PC-9 (cell line): ENCODE data around the gene PTCD1. TPM values are rescaled to one million over a fixed set of nuclear protein-coding genes. Genes with fewer than 3 reads are reported as not detected.
A peak's percentile ranks its signal among the peaks of the same experiment; 100 is the strongest.
"Not testable (repeated sequence)": the region's sequence is repeated elsewhere in the genome, so short reads cannot be mapped to it uniquely, and the experiment has no call there.

Source experiments
- BruUV-seq: library from RNA; stranded (reverse); fragments of 400-500 nt; replicated peaks from 2 replicates; lab custom pipeline; 2021; lab: Mats Ljungman, UMichigan
- CTCF ChIA-PET: fragments of 300-600 bp; sonication (Branson Sonifier 250); formaldehyde crosslinking; loops from one replicate; lab custom pipeline; 2022; ENCODE audit warnings: antibody characterized with exemption; lab: Charles Lee
- POLR2A ChIA-PET: fragments of 300-600 bp; sonication (Branson Sonifier 250); formaldehyde crosslinking; loops from one replicate; lab custom pipeline; 2022; ENCODE audit warnings: antibody characterized with exemption; ENCODE audit not compliant: unreplicated experiment; lab: Charles Lee
- DNase-seq, 2 experiments: peaks; one replicate each; pipeline versions ENCODE4 v3.0.0 to v3.0.0-alpha.2; 2015 to 2022; ENCODE audit warnings: mixed read lengths in 1 of 2
- H2AFZ ChIP-seq: fragments of 200-600 bp; sonication (generic); 2 replicates; pipeline ENCODE4 v1.8.1; 2017; ENCODE audit warnings: antibody characterized with exemption
- H3F3A ChIP-seq: fragments of 200-600 bp; sonication (generic); 2 replicates; pipeline ENCODE4 v1.8.1; 2017; ENCODE audit warnings: antibody characterized with exemption, mild to moderate bottlenecking, low read depth; ENCODE audit not compliant: insufficient read depth
- H3K27ac ChIP-seq: fragments of 200-600 bp; sonication (generic); 2 replicates; pipeline ENCODE4 v1.6.1; 2016; ENCODE audit warnings: mixed run types
- H3K27me3 ChIP-seq: fragments of 200-600 bp; sonication (generic); 2 replicates; pipeline ENCODE4 v1.6.1; 2016; ENCODE audit warnings: low read depth, mixed run types; ENCODE audit not compliant: insufficient read depth
- H3K36me3 ChIP-seq: fragments of 200-600 bp; sonication (generic); 2 replicates; pipeline ENCODE4 v1.6.1; 2016; ENCODE audit warnings: low read depth, mixed run types
- H3K4me1 ChIP-seq: fragments of 200-600 bp; sonication (generic); replicated peaks from 2 replicates; pipeline ENCODE4 v1.6.1; 2016; ENCODE audit warnings: mixed run types; ENCODE audit not compliant: insufficient read depth
- H3K4me2 ChIP-seq: fragments of 200-600 bp; sonication (generic); 2 replicates; pipeline ENCODE4 v1.6.1; 2017; ENCODE audit warnings: mixed run types
- H3K4me3 ChIP-seq: fragments of 200-600 bp; sonication (generic); 2 replicates; pipeline ENCODE4 v1.6.1; 2016; ENCODE audit warnings: mixed run types
- H3K79me2 ChIP-seq: fragments of 200-600 bp; sonication (generic); 2 replicates; pipeline ENCODE4 v1.6.1; 2017; ENCODE audit warnings: low read depth, mixed run types
- H3K9me2 ChIP-seq: fragments of 200-600 bp; sonication (generic); 2 replicates; pipeline ENCODE4 v1.8.1; 2017; ENCODE audit warnings: mild to moderate bottlenecking; ENCODE audit not compliant: insufficient read depth
- H3K9me3 ChIP-seq: fragments of 200-600 bp; sonication (generic); 2 replicates; pipeline ENCODE4 v1.8.1; 2016; ENCODE audit warnings: low read depth; ENCODE audit not compliant: insufficient read depth
- H4K20me1 ChIP-seq: fragments of 200-600 bp; sonication (generic); 2 replicates; pipeline ENCODE4 v1.8.1; 2017; ENCODE audit not compliant: insufficient read depth
- EZH2 ChIP-seq: fragments of 200-600 bp; sonication (generic); IDR thresholded peaks from 2 replicates; pipeline ENCODE4 v1.8.0; 2017; ENCODE audit warnings: antibody characterized with exemption, low read depth
- intact Hi-C: fragments of 100-400 bp; cut with micrococcal nuclease; formaldehyde crosslinking; loops from one replicate; pipeline ENCODE4 v1.10.0; 2022; ENCODE audit not compliant: unreplicated experiment
- total RNA-seq: library from RNA; stranded (reverse); gene quantifications from 2 replicates; pipeline ENCODE4 v1.2.3, GENCODE V29; 2021
- TF ChIP-seq, protein P1 (sequence below): fragments of 200-600 bp; sonication (generic); conservative IDR thresholded peaks from 2 replicates; pipeline ENCODE4 v1.6.1; 2017; ENCODE audit warnings: mixed run types, antibody characterized with exemption, mild to moderate bottlenecking, moderate library complexity

PTCD1 gene
- total RNA-seq, 1 experiment from 2014 or later, result 8.0 TPM

GRCh38 chr7:99415513-99416127 lies 23.0 kb downstream of the PTCD1 start:
- H3K27me3 ChIP-seq, H3K4me3 ChIP-seq, H3K9me2 ChIP-seq, H3K4me2 ChIP-seq, POLR2A ChIA-PET, H3K4me1 ChIP-seq, H3K27ac ChIP-seq, intact Hi-C loops, H3K9me3 ChIP-seq, H2AFZ ChIP-seq: not testable (repeated sequence)
- Histone ChIP-seq H3K79me2 (peaks cover 17% of the 10 kb centered on the region), H3K36me3 (peaks cover 36% of the 10 kb centered on the region), H4K20me1 (peaks cover 23% of the 10 kb centered on the region), H3F3A (peaks cover 29% of the 10 kb centered on the region; the same call in 1 of the 2 replicates)
- peak in 1 of 2 experiments; percentile 56 for DNase-seq
- TF ChIP-seq, protein P1, sequence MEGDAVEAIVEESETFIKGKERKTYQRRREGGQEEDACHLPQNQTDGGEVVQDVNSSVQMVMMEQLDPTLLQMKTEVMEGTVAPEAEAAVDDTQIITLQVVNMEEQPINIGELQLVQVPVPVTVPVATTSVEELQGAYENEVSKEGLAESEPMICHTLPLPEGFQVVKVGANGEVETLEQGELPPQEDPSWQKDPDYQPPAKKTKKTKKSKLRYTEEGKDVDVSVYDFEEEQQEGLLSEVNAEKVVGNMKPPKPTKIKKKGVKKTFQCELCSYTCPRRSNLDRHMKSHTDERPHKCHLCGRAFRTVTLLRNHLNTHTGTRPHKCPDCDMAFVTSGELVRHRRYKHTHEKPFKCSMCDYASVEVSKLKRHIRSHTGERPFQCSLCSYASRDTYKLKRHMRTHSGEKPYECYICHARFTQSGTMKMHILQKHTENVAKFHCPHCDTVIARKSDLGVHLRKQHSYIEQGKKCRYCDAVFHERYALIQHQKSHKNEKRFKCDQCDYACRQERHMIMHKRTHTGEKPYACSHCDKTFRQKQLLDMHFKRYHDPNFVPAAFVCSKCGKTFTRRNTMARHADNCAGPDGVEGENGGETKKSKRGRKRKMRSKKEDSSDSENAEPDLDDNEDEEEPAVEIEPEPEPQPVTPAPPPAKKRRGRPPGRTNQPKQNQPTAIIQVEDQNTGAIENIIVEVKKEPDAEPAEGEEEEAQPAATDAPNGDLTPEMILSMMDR, result peak; percentile 72
- BruUV-seq, result TSS peak; percentile 12
- CTCF ChIA-PET, result interaction anchor here (0.6 kb wide), 1 partner anchor 714 kb away, joined by 3 read pairs; no protein-coding TSS in a partner anchor

DNA sequence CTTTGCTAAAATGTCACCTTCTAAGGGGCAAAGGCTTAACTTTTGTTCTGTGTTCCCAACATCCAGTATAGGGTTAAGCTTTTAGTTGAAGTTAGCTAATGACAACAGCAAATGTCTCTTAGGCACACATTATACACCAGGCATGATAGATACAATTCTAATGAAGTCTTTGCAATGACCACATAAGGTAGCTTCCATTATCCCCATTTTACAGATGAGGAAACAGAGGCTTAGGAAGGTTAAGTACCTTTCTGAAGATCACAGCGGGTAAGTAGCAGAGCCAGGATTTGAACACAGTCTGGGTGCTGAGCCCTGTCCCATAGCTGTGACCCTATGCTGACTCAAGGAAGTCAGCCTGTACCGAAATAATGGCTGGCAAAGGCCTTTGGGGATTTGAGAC lies 28.0 kb downstream of the PTCD1 start:
- TF ChIP-seq EZH2, result no peak
- TF ChIP-seq, protein P1, result no peak
- ChIA-PET POLR2A (no interaction called here), CTCF (no interaction called here)
- no TSS peak for BruUV-seq
- Histone ChIP-seq H3F3A (peaks cover 28% of the 10 kb centered on the region), H4K20me1 (peaks cover 31% of the 10 kb centered on the region), H3K9me3 (no peaks in the 10 kb centered on the region), H3K9me2 (no peaks in the 10 kb centered on the region), H3K27me3 (no peaks in the 10 kb centered on the region), H3K4me1 (peaks cover 25% of the 10 kb centered on the region), H3K27ac (no peak overlapping the region), H2AFZ (no peak overlapping the region), H3K36me3 (peaks cover 36% of the 10 kb centered on the region), H3K4me2 (peak overlapping the region; percentile 98; the same call in 1 of the 2 replicates), H3K4me3 (no peak overlapping the region; the same call in 1 of the 2 replicates), H3K79me2 (peaks cover 64% of the 10 kb centered on the region)
- intact Hi-C loops, result no loop called here
- no peak for DNase-seq

DNA sequence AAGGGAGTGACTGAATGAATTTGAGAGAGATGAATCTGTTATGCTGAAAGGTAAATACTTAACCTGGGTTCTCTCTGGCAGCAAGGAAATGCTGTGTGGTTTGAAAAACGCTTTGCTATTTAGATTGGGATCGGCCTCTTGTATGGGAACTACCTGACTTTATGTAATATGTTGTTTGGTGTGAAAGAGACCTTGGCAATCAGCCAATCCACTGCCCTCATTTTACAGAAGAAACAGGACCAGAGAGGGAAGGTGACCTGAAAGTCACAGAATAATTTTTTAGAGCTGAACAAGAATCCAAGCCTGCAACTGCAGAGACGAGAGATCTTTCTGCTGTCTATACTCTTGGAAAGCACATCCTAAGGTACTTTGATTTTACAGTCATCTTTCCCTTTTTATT lies 28.8 kb downstream of the PTCD1 start:
- Histone ChIP-seq H3K27me3 (no peaks in the 10 kb centered on the region), H2AFZ (no peak overlapping the region), H3K4me3 (peak overlapping the region; percentile 99), H3F3A (peaks cover 28% of the 10 kb centered on the region), H4K20me1 (peaks cover 39% of the 10 kb centered on the region), H3K4me1 (peaks cover 25% of the 10 kb centered on the region), H3K4me2 (peak overlapping the region; percentile 98), H3K9me3 (no peaks in the 10 kb centered on the region), H3K27ac (peak overlapping the region; percentile 97), H3K79me2 (peaks cover 73% of the 10 kb centered on the region), H3K36me3 (peaks cover 36% of the 10 kb centered on the region), H3K9me2 (no peaks in the 10 kb centered on the region)
- ChIA-PET CTCF (no interaction called here), POLR2A (no interaction called here)
- intact Hi-C loops, result loop anchor here (2.0 kb wide), 3 partner anchors 29 to 45 kb away; partner anchors contain the start of genes ARPC1B, CPSF4 and PTCD1
- no TSS peak for BruUV-seq
- DNase-seq, result no peak
- TF ChIP-seq EZH2, result no peak
- TF ChIP-seq, protein P1, result no peak
